HG03060 (cell line): Measurements from ENCODE around the gene WDR70.
"Not testable (repeated sequence)": the region's sequence is repeated elsewhere in the genome, so short reads cannot be mapped to it uniquely, and the experiment has no call there.

Experiments used
- ATAC-seq: cut with Tn5 transposase; IDR thresholded peaks from one replicate; pipeline ENCODE4 v1.9.1; 2021; ENCODE audit warnings: low read depth, moderate number of reproducible peaks; ENCODE audit not compliant: unreplicated experiment

Gene WDR70

DNA sequence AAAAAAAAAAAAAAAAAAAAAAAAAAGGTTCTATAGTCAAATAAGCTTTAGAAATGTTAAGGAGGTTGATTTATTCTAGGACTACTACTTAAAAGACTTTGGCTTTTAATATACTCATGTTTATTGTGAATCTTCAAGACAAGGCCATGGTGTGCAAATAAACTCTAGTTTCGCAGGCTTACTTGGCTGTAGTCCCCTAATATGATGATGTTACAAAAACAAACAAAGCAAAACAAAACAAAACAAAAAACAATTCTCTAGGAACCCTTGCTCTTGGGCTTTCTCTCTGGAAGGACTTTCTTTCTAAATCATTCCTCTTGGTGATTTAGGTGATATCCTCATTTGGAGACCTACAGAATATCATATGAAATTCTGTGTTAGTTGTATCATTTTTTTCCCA is 288.7 kb downstream of the WDR70 start:
- ATAC-seq: no peak

DNA sequence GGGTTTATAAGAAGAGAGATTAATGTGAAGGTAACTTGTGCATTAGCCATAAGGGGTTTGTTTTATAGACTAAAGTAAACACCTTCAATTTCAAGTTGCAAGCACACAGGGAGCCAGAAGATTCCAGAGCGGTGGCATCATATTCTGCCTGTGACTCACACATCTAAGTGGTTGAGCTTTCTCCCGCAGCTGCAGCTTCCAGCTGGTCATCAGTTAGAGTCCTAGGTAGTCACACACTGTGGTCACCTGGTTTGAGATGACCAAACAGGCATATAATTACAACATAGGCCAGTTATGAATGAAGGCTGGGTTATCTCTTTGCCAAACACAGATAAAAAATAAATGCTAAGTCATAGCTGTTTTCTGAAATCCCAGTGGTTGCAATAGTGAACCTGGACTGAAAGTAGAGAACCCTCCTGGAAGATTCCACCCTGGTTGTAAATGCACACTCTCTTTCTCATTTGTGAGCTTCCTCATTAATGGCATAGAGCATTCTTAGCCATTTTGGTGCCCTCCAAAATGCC is 289.5 kb downstream of the WDR70 start:
- no peak for ATAC-seq

DNA sequence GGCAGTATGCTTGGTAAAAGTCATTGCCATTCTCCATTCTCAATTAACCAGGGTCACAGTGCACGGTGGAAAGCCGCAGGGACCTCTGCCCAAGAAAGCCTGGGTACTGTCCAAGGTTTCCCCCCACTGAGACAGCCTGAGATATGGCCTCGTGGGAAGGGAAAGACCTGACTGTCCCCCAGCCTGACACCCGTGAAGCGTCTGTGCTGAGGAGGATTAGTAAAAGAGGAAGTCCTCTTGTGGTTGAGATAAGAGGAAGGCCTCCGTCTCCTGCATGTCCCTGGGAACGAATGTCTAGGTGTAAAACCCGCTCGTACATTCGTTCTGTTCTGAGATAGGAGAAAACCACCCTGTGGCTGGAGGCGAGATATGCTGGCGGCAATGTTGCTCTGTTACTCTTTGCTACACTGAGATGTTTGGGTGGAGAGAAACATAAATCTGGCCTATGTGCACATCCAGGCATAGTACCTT is 293.0 kb downstream of the WDR70 start:
- ATAC-seq: peak; percentile 65

DNA sequence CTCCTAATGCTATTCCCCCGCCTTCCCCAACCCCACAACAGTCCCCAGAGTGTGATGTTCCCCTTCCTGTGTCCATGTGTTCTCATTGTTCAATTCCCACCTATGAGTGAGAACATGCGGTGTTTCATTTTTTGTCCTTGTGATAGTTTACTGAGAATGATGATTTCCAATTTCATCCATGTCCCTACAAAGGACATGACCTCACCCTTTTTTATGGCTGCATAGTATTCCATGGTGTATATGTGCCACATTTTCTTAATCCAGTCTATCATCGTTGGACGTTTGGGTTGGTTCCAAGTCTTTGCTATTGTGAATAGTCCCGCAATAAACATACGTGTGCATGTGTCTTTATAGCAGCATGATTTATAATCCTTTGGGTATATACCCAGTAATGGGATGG is 295.2 kb downstream of the WDR70 start:
- ATAC-seq: not testable (repeated sequence)

DNA sequence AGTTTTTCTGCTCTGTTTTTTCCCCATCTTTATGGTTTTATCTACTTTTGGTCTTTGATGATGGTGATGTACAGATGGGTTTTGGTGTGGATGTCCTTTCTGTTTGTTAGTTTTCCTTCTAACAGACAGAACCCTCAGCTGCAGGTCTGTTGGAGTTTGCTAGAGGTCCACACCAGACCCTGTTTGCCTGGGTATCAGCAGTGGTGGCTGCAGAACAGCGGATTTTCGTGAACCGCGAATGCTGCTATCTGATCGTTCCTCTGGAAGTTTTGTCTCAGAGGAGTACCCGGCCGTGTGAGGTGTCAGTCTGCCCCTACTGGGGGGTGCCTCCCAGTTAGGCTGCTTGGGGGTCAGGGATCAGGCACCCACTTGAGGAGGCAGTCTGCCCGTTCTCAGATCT is 300.2 kb downstream of the WDR70 start:
- ATAC-seq: not testable (repeated sequence)

DNA sequence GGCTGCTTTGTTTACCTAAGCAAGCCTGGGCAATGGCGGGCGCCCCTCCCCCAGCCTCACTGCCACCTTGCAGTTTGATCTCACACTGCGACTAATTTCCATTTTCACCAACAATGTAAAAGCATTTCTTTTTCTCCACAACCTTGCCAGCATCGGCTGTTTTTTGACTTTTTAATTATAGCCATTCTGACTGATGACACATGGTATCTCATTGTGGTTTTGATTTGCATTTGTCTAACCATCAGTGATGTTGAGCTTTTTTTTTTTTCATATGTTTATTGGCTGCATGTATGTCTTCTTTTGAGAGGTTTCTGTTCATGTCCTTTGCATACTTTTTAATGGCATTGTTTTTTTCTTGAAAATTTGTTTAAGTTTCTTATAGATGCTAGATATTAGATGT is 300.8 kb downstream of the WDR70 start:
- not testable (repeated sequence) for ATAC-seq

DNA sequence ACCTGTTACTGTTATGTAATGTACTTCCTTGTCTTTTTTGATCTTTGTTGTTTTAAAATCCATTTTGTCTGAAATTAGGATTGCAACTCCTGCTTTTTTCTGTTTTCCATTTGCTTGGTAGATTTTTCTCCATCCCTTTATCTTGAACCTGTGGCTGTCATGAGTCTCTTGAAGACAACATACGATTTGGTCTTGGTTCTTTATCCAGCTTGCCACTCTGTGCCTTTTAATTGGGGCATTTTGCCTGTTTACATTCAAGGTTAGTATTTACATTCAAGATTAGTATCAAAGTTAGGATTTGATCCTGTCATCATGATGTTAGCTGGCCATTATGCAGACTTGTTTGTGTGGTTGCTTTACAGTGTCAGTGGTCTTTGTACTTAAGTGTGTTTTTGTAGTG is 304.0 kb downstream of the WDR70 start:
- no peak for ATAC-seq

DNA sequence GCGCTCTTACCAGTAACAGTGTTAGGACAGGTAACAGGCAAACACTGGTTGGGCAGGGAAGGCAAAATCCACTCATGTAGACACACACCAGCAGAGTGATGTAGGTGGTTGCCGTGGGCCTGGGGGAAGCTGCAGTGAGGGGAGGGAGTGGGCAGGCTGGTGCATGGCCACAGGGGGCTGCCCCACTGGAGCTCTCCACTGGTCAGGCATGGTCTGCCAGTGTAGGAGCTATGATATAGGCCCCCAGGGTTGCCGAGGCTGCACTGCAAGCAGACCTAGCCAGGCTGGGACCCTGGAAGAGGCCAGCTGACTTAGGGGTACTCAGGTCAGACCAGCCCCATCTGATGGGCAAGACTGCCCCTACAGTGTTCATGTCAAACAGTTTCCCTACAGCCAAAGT is 306.1 kb downstream of the WDR70 start:
- ATAC-seq: no peak

DNA sequence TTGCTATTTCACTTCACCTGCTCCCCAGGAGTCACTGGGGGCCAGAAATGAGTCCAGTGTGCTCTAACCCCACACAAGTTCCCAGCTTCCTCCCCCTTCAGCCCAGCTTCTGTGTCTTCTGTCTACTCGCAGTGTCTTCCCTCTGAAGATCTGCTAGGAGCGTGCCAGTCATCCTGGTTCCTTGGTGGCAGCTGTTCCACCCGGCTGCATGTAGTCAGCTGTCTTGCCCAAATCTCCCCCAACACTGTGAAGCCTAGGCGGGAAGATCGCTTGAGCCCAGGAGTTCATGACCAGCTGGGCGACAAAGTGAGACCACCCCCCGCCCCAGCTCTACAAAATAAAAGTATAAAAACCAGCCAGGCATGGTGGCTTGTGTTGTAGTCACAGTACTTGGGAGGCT is 306.7 kb downstream of the WDR70 start:
- no peak for ATAC-seq

DNA sequence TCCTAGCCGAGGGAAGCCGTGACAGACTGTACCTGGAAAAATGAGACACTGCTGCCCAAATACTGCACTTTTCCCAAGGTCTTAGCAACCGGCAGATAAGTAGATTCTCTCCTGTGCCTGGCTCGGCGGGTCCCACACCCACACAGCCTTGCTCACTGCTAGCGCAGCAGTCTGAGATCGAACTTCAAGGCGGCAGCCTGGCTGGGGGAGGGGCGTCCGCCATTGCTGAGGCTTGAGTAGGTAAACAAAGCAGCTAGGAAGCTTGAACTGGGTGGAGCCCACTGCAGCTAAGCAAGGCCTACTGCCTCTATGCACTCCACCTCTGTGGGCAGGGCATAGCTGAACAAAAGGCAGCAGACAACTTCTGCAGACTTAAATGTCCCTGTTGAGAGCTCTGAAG is 309.8 kb downstream of the WDR70 start:
- not testable (repeated sequence) for ATAC-seq

DNA sequence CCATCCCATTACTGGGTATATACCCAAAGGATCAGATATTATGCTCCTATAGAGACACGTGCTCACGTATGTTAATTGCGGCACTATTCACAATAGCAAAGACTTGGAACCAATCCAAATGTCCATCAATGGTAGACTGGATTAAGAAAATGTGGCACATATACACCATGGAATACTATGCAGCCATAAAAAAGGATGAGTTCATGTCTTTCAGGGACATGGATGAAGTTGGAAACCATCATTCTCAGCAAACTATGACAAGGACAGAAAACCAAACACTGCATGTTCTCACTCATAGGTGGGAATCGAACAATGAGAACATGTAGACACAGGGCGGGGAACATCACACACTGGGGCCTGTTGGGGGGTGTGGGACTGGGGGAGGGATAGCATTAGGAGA is 315.2 kb downstream of the WDR70 start:
- ATAC-seq: not testable (repeated sequence)

DNA sequence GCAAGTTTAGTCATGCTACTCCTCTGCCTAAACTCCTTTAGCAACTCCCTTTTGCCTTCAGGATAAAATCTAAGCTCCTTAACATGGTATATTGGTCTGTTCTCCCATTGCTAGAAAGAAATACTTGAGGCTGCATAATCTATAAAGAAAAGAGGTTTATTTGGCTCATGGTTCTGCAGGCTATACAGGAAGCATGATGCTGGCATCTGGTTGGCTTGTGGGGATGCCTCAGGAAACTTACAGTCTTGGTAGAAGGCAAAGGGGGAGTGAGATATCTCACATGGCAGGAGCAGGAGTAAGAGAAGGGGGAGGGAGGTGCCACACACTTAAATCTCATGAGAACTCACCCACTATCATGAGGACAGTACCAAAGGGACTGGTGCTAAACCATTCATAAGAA is 315.7 kb downstream of the WDR70 start:
- ATAC-seq: no peak

DNA sequence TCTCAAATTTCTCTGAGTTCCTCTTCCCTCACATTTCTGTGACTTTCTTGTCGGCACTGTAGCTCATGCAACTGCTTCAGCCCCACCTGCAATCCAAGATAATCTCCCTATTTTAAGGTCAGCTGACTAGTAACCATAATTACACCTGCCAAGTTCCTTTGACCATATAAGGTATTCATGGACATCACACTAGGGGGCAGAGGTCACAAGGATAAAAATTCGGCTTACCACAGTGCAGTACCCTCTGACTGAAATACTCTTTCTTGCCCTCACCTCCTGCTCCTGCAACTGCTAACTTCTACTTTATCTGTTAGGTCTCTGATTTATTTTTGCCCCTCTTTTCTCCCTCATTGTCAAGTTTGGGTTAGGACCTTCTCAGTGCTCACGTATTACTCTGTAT is 316.5 kb downstream of the WDR70 start:
- no peak for ATAC-seq

DNA sequence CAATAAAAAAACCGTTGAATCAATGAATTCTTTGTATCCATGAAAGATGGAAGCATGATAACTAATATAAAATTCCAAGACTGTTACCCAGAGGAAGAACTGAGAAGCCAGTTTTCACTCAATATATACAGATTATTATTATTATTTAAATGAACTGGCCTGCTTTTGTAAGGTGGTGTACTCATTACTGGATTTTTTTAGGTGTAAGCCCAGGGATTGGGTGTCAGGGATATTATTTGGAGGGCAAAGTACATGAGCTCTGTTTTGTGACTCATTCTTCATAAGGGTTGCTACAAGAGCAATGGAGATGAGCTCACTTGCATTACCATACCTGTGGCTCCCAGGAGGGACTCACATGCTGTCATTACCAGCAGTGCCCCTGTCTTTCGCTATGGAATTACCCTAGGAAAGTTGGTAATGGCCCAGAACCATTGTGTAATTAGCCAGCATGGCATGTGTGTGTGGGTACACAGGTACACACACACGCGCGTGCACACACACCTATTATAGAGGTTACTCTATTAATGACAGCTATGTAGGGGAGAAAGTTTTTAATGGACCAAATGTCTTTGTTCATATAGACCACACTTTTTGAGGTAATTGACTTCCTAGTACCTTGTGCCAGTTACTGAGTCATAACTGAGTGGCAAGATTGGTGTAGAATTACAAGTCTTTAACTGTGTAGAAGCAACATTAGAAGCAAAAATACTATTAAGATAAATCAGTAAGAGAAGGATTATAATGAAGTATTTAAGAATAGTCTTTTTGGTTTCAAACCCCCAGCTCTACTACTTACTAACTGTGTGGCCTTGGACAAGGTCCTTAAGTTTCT is 317.3 kb downstream of the WDR70 start:
- ATAC-seq: no peak

DNA sequence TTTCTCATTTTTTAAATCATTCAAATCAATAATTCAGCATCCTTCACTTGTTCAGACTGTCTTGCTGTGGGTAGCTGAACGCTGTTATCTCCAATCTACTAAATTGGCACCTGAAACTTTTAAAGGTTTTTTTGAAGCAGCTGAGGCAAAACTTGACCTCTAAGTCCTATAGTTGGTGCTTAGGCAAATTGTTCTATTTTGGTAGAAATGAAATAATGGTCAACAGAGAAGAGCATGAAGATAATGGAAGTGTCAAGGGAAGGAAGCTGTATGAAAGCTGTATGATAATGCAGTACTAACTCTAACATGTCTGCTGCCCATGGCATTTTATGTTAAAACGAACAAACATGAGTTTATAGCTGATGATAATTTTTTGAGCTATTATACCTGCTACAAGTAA is 322.8 kb downstream of the WDR70 start:
- ATAC-seq: no peak

DNA sequence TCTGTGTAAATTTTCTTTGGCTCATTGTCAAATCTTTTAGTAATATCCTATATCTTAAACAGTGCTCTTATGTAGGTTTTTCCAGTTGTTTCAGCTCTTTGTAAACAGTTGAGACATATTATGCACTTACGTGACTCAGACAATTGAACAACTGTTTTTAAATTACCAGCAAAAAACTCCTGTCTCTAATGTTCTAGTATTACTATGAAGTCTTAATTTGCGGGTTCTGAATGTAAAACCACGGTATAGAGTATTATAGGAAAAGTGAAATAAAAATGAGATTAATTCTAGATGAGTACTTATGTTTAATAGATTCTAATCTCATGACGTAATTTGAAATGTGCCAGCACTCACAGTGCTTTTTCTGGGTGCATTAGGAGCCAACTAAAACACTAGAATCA is 324.7 kb downstream of the WDR70 start:
- no peak for ATAC-seq

DNA sequence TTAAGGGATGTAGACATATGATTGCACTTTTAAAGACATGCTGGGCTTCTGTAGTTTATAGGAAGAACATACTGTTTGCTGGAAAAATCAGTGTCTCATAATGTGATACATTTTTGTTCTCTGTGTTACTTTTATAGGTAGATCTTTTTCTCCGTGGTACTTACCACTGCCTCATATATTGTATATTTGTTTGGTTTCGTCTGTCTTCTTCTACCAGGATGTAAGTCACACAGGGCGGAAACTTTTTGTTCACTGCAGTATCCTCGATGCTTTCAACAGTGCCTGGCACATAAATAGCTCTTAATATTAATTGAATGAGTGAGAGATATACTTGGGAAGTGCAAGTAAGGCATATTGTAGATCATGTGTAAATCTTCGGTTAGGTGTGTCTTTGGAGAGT is 325.3 kb downstream of the WDR70 start:
- ATAC-seq: no peak

DNA sequence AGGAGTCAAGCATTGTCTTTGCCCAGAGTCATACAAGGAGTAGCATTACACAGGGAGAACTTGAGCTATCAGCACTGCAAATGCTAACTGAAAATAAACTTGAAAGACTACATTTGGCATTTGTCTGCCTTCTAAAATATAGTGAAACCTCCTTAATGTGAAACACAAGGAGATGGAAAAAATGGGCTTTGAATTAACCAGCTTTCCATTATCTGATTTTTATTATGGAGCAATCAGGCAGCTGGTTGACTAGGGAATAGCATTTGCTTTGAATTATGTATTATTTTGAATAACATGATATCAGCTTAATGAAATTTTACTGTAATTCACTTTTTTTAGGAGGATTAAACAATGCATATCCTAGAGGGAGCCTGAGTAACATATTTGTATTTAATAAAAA is 329.9 kb downstream of the WDR70 start:
- no peak for ATAC-seq

DNA sequence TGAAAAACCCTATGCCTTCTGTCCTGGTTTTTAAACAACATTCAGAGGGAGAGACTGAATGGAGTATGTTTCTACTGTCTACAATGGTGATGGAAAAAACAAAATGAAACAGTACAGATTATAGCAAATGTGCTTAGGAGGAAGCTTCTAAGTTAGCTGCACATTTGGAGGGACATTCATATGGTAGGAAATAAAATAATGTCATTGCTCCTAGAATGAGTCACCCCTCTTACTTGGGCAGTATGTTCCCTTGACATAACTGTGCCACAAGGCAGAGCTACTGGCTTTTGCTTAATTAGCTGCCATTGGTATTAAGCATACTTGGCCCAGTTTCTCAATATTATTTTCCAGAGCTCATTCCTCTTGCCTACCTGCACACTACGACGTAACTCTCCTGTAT is 331.8 kb downstream of the WDR70 start:
- ATAC-seq: no peak

DNA sequence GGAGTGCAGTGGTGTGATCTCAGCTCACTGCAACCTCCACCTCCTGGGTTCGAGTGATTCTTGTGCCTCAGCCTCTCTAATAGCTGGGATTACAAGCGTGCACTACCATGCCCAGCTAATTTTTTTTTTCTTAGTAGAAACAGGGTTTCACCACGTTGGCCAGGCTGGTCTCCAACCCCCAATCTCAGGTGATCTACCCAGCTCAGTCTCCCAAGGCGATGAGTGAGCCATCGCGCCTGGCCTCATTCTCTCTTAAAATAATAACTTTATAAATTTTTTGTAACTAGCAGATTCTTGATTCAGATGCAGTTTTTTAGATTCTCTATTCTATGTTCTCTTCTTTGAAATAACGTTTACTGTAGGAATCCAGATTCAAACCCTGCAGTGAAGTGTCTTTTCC is 333.6 kb downstream of the WDR70 start:
- ATAC-seq: no peak

DNA sequence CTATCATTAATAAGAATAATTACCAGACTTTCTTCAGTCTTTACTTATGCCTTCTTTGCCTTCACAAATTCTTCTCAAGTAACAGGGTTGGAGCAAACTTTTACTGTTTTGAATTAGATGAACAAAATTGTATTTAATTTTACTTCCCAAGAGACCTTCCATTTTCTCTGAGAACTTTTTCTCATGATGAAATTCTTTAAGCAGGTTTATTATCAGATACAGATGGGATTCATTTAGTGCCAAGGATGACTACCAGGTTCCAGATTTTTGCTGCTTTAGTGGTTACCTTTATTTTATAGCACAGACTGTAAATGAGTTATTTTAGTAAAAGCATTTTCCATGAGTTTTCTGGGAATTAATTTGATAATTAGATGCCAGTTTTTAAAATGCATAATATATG is 335.6 kb downstream of the WDR70 start:
- no peak for ATAC-seq

DNA sequence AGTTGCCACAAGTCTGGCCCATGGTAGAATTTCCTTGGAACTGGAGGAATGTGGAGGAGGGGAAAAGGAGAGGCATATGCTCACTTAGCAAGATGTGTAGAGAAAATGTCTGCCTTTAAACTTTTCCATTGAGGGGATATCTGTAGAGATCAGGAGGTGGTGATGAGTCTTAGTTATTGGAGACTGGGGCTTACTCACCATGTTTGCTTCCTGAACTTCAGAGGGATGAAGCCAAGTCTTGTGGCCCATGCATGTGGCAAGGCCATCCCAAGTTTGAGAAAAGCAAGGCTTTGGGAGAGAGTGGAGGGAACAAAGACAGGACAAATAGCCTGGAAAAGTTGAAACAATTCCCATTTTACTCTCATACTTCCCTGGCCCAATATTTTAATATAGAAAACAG is 336.2 kb downstream of the WDR70 start:
- ATAC-seq: no peak
